VCaP (cell line): Measurements from ENCODE around the gene NFU1.

Experiments
- H3K27ac ChIP-seq: fragments of 450-650 bp; 2 replicates; pipeline ENCODE4 v1.5.1; 2017
- CTCF ChIP-seq: fragments of 450-650 bp; conservative IDR thresholded peaks from 2 replicates; pipeline ENCODE4 v1.5.1; 2017; ENCODE audit warnings: mild to moderate bottlenecking, moderate library complexity

Gene NFU1

GRCh38 chr2:69452687-69453086 is 15.5 kb upstream of the NFU1 start:
- no peak for TF ChIP-seq CTCF
- no peak overlapping the region for H3K27ac ChIP-seq

DNA sequence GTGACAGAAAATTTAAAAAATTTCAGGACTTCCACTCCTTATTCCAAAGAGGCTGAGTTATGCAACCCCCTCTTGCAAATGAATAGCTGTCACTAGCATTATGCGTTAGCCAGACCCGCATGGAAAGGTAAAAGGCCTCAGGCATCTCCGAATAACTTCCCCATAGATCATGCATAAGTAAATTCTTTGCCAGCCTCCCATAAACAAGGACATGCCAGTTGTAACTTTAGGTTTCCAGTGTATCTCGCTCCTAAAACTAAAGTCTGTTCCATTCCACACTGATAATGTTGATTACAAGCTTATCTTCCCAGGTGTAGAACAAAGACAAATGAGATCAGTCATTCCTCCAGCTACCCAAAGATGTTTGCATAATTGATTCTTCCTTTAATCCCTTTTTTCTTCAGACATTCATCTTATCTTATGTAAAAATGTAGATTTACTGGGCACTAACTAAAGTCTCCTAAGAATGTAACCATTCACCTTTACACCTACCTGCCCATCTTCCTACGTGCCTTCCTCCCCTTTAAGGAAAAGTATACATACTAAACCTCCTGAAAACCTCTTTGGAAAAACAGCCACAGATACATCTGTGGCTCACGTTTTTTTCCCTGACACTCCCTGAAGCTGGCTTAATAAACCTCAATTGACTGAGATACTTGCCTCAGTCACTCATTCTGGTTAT is 13.6 kb upstream of the NFU1 start:
- TF ChIP-seq CTCF, result no peak
- H3K27ac ChIP-seq, result peak overlapping the region; percentile 44; the same call in 1 of the 2 replicates

DNA sequence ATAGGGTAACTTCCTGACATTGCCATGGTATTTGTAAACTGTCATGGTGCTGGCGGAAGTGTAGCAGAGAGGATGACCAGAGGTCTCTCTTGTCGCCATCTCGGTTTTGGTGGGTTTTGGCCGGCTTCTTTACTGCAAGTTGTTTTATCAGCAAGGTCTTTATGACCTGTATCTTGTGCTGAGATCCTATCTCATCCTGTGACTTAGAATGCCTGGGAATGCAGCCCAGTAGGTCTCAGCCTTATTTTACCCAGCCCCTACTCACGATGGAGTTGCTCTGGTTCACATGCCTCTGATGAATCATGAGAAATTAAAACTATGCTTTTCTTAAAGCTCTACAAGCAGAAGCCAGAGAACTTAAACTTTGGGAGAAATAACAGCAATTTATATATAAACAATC is 12.7 kb upstream of the NFU1 start:
- peak overlapping the region; percentile 44 for H3K27ac ChIP-seq
- TF ChIP-seq CTCF, result no peak

DNA sequence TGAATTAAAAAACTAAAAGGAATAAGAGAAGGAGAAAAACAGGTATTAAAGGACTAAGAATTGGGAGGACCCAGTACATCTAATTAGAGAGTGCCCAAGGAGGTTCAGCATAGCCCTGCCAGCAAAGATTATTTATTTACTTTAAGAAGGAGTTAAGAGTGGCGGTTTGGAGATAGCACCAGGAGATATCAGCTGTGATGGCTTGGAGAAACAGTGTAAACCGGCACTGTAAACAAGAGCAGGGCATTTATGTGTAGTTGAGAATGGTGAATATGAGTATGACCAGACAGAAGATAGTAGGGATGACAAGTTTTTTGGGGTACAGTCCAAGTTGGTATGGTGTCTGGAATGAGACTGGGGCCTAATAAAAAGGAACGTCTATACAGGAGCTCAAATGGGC is 6.4 kb upstream of the NFU1 start:
- peak overlapping the region; percentile 99 for H3K27ac ChIP-seq

DNA sequence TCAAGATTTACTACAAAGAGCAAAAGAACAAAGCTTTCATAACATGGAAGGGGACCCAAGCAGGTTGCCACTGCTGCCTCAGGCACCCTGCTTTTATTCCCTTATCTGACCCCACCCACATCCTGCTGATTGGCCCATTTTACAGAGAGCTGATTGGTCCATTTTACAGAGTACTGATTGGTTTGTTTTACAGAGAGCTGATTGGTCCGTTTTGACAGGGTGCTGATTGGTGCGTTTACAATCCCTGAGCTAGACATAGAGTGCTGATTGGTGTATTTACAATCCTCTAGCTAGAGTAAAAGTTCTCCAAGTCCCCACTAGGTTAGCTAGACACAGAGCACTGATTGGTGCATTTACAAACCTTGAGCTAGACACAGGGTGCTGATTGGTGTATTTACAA is 2.3 kb upstream of the NFU1 start:
- H3K27ac ChIP-seq, result peak overlapping the region; percentile 99

GRCh38 chr2:69438580-69438979 is 1.3 kb upstream of the NFU1 start:
- TF ChIP-seq CTCF, result no peak
- H3K27ac ChIP-seq, result peak overlapping the region; percentile 99

GRCh38 chr2:69437751-69438154 is 518 bp upstream of the NFU1 start:
- no peak for TF ChIP-seq CTCF
- H3K27ac ChIP-seq, result peak overlapping the region; percentile 99

DNA sequence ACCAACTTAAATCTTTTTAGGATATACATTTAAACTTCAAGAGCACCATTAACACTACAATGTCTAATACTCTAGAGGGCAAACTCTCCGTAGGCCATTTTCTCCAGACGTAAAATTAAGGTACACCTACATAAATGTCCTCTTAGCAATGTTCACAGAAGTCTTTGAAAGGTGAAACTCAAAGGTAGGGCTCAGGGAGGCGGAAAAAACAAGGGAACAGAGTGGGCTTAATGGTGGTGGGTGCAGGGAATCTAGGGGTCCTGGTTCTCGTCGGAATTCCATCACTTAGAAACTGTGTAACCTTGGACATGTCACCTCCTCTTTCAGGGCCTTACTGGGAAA is 668 bp downstream of the NFU1 start:
- peak overlapping the region; percentile 99 for H3K27ac ChIP-seq
- TF ChIP-seq CTCF, result no peak; the same call in 1 of the 2 replicates

DNA sequence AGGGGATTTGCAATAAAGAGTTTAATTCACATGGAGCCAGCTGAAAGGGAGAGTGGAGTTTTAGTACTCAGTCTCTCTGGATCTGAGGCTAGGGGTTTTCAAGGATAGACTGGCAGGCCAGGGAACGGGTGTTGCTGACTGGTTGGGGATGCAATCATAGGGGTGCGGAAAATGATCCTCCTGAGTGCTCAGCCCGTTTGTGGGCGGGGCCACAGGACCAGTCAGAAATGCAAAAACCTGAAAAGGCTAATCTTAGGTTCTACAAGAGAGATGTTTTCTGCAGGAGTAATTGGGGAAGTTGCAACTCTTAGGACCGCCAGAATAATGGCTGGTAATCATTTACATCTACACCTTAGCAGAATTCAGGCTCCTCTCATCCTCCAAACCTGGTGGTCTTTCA is 2.5 kb downstream of the NFU1 start:
- no peak for TF ChIP-seq CTCF
- H3K27ac ChIP-seq, result peak overlapping the region; percentile 99; the same call in 1 of the 2 replicates
